ENCODE results near the gene AFP.

AFP gene

GRCh38 chr4:73429826-73430587, 6.0 kb upstream of the AFP start:
- Histone ChIP-seq H3K4me3 (ENCODE audit: severe bottlenecking) (no peak overlapping the region), H3K27me3 (ENCODE audit: insufficient read depth, poor library complexity, severe bottlenecking) (peaks cover 13% of the 10 kb centered on the region), H3K27ac (ENCODE audit: poor library complexity, severe bottlenecking) (no peak overlapping the region), H3K4me1 (ENCODE audit: insufficient read depth, poor library complexity, severe bottlenecking) (no peaks in the 10 kb centered on the region), H3K36me3 (ENCODE audit: low read depth) (no peaks in the 10 kb centered on the region), H3K9me3 (ENCODE audit: severe bottlenecking) (no peaks in the 10 kb centered on the region)
- DNase-seq (ENCODE audit: low spot score) (no peak), ATAC-seq (ENCODE audit: low read depth) (no peak)
- TF ChIP-seq CTCF (IDR thresholded peaks at IDR 0.05; ENCODE audit: poor library complexity, severe bottlenecking): no peak

- DNase-seq (ENCODE audit: low spot score): no peak
- no peak for ATAC-seq (ENCODE audit: low read depth)
- Histone ChIP-seq H3K36me3 (ENCODE audit: low read depth) (no peaks in the 10 kb centered on the region), H3K27me3 (ENCODE audit: insufficient read depth, poor library complexity, severe bottlenecking) (peaks cover 16% of the 10 kb centered on the region), H3K27ac (ENCODE audit: poor library complexity, severe bottlenecking) (no peak overlapping the region), H3K4me3 (ENCODE audit: severe bottlenecking) (no peak overlapping the region), H3K4me1 (ENCODE audit: insufficient read depth, poor library complexity, severe bottlenecking) (no peaks in the 10 kb centered on the region), H3K9me3 (ENCODE audit: severe bottlenecking) (no peaks in the 10 kb centered on the region)
- no peak for TF ChIP-seq CTCF (IDR thresholded peaks at IDR 0.05; ENCODE audit: poor library complexity, severe bottlenecking)
Measured at GRCh38 chr4:73431813-73432168, 4.2 kb upstream of the AFP start.

- TF ChIP-seq CTCF (IDR thresholded peaks at IDR 0.05; ENCODE audit: poor library complexity, severe bottlenecking): no peak
- Histone ChIP-seq H3K36me3 (ENCODE audit: low read depth) (no peaks in the 10 kb centered on the region), H3K4me3 (ENCODE audit: severe bottlenecking) (no peak overlapping the region), H3K27ac (ENCODE audit: poor library complexity, severe bottlenecking) (no peak overlapping the region), H3K27me3 (ENCODE audit: insufficient read depth, poor library complexity, severe bottlenecking) (peaks cover 16% of the 10 kb centered on the region), H3K4me1 (ENCODE audit: insufficient read depth, poor library complexity, severe bottlenecking) (no peaks in the 10 kb centered on the region), H3K9me3 (ENCODE audit: severe bottlenecking) (no peaks in the 10 kb centered on the region)
- ATAC-seq (ENCODE audit: low read depth) (no peak), DNase-seq (ENCODE audit: low spot score) (no peak)
Measured at GRCh38 chr4:73432169-73433000, 3.6 kb upstream of the AFP start.

- H3K36me3 ChIP-seq (ENCODE audit: low read depth): no peaks in the 10 kb centered on the region
- H3K4me1 ChIP-seq (ENCODE audit: insufficient read depth, poor library complexity, severe bottlenecking): no peaks in the 10 kb centered on the region
- no peak overlapping the region for H3K4me3 ChIP-seq (ENCODE audit: severe bottlenecking)
- DNase-seq (ENCODE audit: low spot score) (no peak), ATAC-seq (ENCODE audit: low read depth) (no peak)
- no peaks in the 10 kb centered on the region for H3K9me3 ChIP-seq (ENCODE audit: severe bottlenecking)
- no peak overlapping the region for H3K27ac ChIP-seq (ENCODE audit: poor library complexity, severe bottlenecking)
- peaks cover 16% of the 10 kb centered on the region for H3K27me3 ChIP-seq (ENCODE audit: insufficient read depth, poor library complexity, severe bottlenecking)
- no peak for TF ChIP-seq CTCF (IDR thresholded peaks at IDR 0.05; ENCODE audit: poor library complexity, severe bottlenecking)
Measured at GRCh38 chr4:73433140-73433539, 2.9 kb upstream of the AFP start.

Data from RWPE2 (cell line).